ENCODE data around the gene BACE2. TPM values are rescaled to one million over a fixed set of nuclear protein-coding genes. Genes with fewer than 3 reads are reported as not detected.

BACE2 gene
- total RNA-seq, 1 experiment from 2014 or later: 131 TPM

Small RNA genes lying within 50 kb of the gene (small RNA-seq; reads per million reads assigned to genes)
- gene MIR3197: 0 reads per million in 2 experiments

Other genes with a start within 250 kb of the BACE2 start
- gene FAM3B, start 148.6 kb downstream of the BACE2 start, total RNA-seq (2014; rRNA removed; shearing (Covaris generic)): not detected in 2 replicates
- 0.42 and 1.3 TPM in 2 replicates for gene MX2, start 193.9 kb downstream of the BACE2 start, total RNA-seq (2014; rRNA removed; shearing (Covaris generic))

Measured in NCI-H460 (cell line).